DND-41 (cell line): Measurements from ENCODE around the gene DGKQ.

ENCODE experiments used
- CTCF ChIP-seq: IDR thresholded peaks from 2 replicates; pipeline ENCODE4 v1.5.1; 2012; ENCODE audit warnings: borderline replicate concordance, low read length, moderate library complexity, mild to moderate bottlenecking; ENCODE audit not compliant: poor library complexity, severe bottlenecking; ENCODE audit errors: extremely low read depth
- EZH2 ChIP-seq: IDR thresholded peaks from 3 replicates; pipeline ENCODE4 v1.6.1; 2012; ENCODE audit warnings: borderline replicate concordance, low read depth, mild to moderate bottlenecking, moderate library complexity, low read length, inconsistent platforms; ENCODE audit not compliant: severe bottlenecking

- no peak for TF ChIP-seq CTCF
- TF ChIP-seq EZH2, result no peak
Observed at GRCh38 chr4:971666-972500, 1.5 kb downstream of the DGKQ start.
